ENCODE results near the gene ACOT12.

GRCh38 chr5:81363093-81363871 lies 30.7 kb downstream of the ACOT12 start:
- TF ChIP-seq CTCF (IDR thresholded peaks at IDR 0.05) (no peak), POLR2A (IDR thresholded peaks at IDR 0.05) (no peak)

Data from uterus (tissue), 2 donors.